Mucosa of descending colon (tissue), 3 donors: ENCODE results near the gene EPHA3. TPM values are rescaled to one million over a fixed set of nuclear protein-coding genes. Genes with fewer than 3 reads are reported as not detected.

Source experiments
- ATAC-seq: fragments of 200-7000 bp; cut with Tn5 transposase; one replicate; pipeline ENCODE4 v1.9.1; 2020; ENCODE audit warnings: mild to moderate bottlenecking, moderate library complexity
- DNase-seq, 3 donors: peaks; one replicate each; pipeline ENCODE4 v3.0.0-alpha.2; 2020
- H3K36me3 ChIP-seq: fragments of 200-600 bp; one replicate; pipeline ENCODE4 v1.8.0; 2021; ENCODE audit warnings: low read depth, mild to moderate bottlenecking
- H3K4me1 ChIP-seq: fragments of 200-600 bp; one replicate; pipeline ENCODE4 v1.8.0; 2021; ENCODE audit warnings: low read depth, mild to moderate bottlenecking
- H3K4me3 ChIP-seq: fragments of 200-600 bp; one replicate; pipeline ENCODE4 v1.8.0; 2021; ENCODE audit warnings: mild to moderate bottlenecking
- H3K9me3 ChIP-seq: fragments of 200-600 bp; one replicate; pipeline ENCODE4 v1.8.0; 2021; ENCODE audit warnings: mild to moderate bottlenecking
- intact Hi-C, 2 donors: fragments of 100-400 bp; cut with DNase I in 1 of 2; cut with micrococcal nuclease in 1 of 2; formaldehyde crosslinking; loops; one replicate each; pipeline versions ENCODE4 v1.11.0 to v1.11.1; 2022; cut with DNase I, micrococcal nuclease
- total RNA-seq, 3 donors: library from RNA; stranded (reverse); fragmentation: NEBNext Ultra II Directional in 2 of 3; extraction: Animal tissue kit (Norgen Biotek cat#: 25700) in 2 of 3; gene quantifications; one replicate each; pipeline versions ENCODE4 v1.2.1 to v1.2.4, GENCODE V29; 2021 to 2023
- TF ChIP-seq, protein P1 (sequence below): fragments of 200-600 bp; IDR thresholded peaks from one replicate; pipeline ENCODE4 v1.8.0; 2022; ENCODE audit warnings: antibody characterized with exemption, mild to moderate bottlenecking
- donor health status: DM: no; HTN: no; CAD: no; lungs with moderate emphysema.
- donor health status: DM: no; HTN: no; CAD: no.
- donor health status: DM: no; HTN: yes; CAD: no.

The EPHA3 gene
- total RNA-seq, 3 donors from 2014 or later = 1.0 to 6.6 (median 2.0) TPM

DNA sequence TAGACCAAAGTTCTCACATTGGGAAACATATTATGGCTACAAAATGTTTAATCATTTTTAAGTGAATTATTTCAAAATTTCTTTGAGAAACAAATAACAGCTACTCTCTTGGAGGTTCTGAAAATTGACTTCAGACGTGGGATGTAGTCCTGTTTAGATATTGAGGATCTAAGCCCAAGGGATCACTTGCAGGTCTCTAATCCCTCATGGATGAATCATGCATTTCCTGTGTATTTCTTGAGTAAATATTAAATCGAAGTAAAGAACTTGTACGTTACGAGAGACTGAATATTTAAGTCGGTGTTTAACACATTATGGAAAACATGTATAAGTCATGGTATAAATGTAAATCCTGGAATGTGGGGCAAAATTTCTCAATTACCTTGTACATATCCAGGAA, 119.8 kb downstream of the EPHA3 start:
- H3K36me3 ChIP-seq = no peaks in the 10 kb centered on the region
- TF ChIP-seq, protein P1, sequence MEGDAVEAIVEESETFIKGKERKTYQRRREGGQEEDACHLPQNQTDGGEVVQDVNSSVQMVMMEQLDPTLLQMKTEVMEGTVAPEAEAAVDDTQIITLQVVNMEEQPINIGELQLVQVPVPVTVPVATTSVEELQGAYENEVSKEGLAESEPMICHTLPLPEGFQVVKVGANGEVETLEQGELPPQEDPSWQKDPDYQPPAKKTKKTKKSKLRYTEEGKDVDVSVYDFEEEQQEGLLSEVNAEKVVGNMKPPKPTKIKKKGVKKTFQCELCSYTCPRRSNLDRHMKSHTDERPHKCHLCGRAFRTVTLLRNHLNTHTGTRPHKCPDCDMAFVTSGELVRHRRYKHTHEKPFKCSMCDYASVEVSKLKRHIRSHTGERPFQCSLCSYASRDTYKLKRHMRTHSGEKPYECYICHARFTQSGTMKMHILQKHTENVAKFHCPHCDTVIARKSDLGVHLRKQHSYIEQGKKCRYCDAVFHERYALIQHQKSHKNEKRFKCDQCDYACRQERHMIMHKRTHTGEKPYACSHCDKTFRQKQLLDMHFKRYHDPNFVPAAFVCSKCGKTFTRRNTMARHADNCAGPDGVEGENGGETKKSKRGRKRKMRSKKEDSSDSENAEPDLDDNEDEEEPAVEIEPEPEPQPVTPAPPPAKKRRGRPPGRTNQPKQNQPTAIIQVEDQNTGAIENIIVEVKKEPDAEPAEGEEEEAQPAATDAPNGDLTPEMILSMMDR = no peak
- ATAC-seq = no peak
- no peaks in the 10 kb centered on the region for H3K4me1 ChIP-seq
- H3K4me3 ChIP-seq = no peak overlapping the region
- no peak for DNase-seq
- H3K9me3 ChIP-seq = no peaks in the 10 kb centered on the region
- intact Hi-C loops = no loop called here

DNA sequence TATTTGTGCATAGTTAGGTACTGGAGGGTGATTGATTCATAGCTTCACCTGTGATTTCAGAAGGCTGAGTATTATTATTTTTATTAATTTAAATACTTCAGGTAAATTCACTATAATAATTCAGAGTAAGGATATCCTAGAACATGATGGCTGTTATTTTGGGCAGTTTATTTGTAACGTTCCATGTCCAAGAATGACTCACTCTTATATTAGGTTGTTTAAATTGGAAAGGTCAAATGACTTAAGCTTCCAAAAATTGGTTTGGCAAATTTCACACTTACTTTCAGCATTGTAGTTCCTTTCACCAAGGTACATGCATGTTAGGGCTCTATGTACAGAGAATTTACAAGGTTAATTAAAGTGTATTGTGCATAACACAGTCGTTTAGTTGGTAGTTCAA, 120.2 kb downstream of the EPHA3 start:
- TF ChIP-seq, protein P1 = no peak
- Histone ChIP-seq H3K36me3 (no peaks in the 10 kb centered on the region), H3K4me3 (no peak overlapping the region), H3K4me1 (no peaks in the 10 kb centered on the region), H3K9me3 (no peaks in the 10 kb centered on the region)
- intact Hi-C loops = no loop called here
- no peak for DNase-seq
- no peak for ATAC-seq

DNA sequence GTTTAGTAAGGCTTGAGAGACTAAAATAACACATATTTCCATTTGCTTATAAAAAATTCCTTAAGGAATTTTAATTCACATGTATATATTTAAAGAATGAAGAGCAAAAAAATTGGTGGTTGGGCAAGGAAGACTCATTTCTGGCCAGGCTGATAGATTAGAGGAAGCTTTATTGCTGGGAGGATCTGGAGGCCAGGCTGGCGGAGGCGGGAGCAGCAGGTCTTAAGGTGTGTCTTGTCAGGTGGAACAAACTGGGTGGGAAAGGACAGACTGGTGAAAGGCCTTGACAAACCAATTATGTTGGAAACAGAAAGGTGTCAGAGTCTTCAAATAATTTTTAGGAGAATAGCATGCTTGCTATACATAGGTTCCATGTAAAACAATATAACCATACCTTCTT, 124.7 kb downstream of the EPHA3 start:
- TF ChIP-seq, protein P1 = no peak
- intact Hi-C loops = no loop called here
- Histone ChIP-seq H3K4me3 (no peak overlapping the region), H3K9me3 (no peaks in the 10 kb centered on the region), H3K36me3 (no peaks in the 10 kb centered on the region), H3K4me1 (no peaks in the 10 kb centered on the region)
- DNase-seq = no peak
- no peak for ATAC-seq

DNA sequence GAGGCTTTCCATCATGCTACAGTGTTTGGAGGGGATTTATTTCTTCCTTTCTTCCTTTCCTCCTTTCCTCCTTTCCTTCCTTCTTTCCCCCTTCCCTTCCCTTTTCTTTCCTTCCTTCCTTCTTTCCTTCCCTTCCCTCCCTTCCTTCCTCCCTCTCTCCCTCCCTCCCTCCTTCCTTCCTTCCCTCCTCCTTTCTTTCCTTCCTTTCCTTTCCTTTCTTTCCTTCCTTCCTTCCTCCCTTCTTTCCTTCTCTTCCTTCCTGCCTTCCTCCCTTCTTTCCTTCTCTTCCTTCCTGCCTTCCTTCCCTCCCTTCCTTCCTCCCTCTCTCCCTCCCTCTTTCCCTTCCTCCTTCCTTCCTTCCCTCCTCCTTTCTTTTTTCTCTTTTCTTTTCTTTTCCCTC, 127.2 kb downstream of the EPHA3 start:
- Histone ChIP-seq H3K4me1 (no peaks in the 10 kb centered on the region), H3K36me3 (no peaks in the 10 kb centered on the region), H3K9me3 (no peaks in the 10 kb centered on the region), H3K4me3 (no peak overlapping the region)
- ATAC-seq (no peak), DNase-seq (no peak)
- intact Hi-C loops = no loop called here
- TF ChIP-seq, protein P1 = no peak

DNA sequence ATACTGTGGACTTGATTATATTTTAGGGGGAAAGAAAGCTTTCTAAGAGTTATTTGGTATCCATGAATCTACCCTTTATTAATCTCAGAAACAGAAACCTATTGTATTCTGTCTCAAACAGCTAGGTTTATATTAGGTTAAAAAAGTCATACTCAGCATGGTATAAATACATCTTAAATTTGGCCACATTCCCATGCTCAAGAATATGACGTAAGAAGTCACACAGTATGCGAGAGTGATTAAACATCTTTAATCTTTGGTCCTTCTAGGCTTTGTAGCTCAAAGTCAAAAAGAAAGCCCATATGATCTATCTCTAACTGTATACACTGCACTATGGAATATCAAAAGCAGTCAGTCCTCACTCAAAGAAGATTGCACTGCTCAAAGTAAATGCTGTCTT, 131.4 kb downstream of the EPHA3 start:
- no peak for ATAC-seq
- no peaks in the 10 kb centered on the region for H3K4me1 ChIP-seq
- intact Hi-C loops = no loop called here
- no peaks in the 10 kb centered on the region for H3K36me3 ChIP-seq
- DNase-seq = no peak
- no peaks in the 10 kb centered on the region for H3K9me3 ChIP-seq
- TF ChIP-seq, protein P1 = no peak
- no peak overlapping the region for H3K4me3 ChIP-seq

DNA sequence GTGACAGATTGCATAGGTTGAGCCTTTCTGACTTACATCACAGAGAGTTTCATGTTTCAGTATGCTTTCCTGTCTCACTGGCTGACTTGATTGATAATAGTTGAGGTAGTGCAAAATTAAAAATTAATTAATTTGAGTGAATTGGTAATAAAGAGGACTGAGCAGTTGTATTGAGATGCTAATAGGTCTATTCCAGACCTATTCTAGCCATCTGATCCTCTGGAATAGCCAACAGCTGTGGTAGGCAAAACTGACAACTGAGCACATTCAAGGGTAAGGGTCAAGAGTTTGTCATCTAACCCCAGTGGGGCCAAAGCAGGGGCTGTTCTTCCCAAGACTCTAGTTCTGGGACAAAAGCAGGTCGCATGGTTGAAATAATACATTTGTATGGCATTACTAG, 132.4 kb downstream of the EPHA3 start:
- no peaks in the 10 kb centered on the region for H3K4me1 ChIP-seq
- no peaks in the 10 kb centered on the region for H3K9me3 ChIP-seq
- TF ChIP-seq, protein P1 = no peak
- no peak overlapping the region for H3K4me3 ChIP-seq
- DNase-seq = no peak
- intact Hi-C loops = no loop called here
- no peaks in the 10 kb centered on the region for H3K36me3 ChIP-seq
- ATAC-seq = no peak
